Cerebellar nuclear complex (tissue), 1 donor: ENCODE data around the gene CMTM8.

ENCODE experiments used
- DNase-seq, 2 experiments: peaks; one replicate each; lab custom pipeline; 2025; lab: John Stamatoyannopoulos, UW

The CMTM8 gene

GRCh38 chr3:32410367-32411246 lies 172.1 kb downstream of the CMTM8 start:
- no peak for DNase-seq

DNA sequence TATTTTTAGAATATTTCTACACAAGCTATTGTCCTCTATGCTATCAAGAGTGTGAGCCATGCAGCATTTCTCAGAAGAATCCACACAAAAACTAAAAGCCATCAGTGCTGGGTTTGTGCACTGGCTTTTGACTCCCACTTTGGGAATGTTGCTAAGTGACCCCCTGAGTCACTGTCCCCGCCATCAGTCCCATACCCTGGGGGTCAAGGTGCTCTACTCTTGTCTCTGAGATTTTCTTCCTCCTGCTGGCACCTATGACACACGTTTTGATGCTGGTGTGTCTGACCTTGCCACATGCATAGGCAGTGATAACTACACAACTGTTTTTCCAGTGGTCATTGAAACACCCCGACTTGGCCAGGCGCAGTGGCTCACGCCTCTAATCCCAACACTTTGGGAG lies 173.0 kb downstream of the CMTM8 start:
- DNase-seq, result no peak

DNA sequence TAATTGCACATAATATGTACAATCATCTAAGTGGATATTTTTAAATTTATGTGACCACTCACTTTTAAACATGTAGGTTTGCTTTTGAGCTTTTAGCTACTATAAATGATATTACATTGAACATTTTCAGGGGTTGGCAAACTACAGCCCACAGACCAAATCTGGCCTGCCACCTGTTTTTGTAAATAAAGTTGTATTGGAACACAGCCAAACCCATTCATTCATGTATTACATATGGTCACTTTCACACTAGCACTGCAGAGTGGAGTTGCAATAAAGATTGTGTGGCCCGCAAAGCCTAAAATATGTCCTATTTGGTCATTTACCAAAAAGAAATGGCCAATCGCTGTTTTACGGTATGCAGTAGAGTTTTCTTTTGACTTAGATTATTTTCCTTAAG lies 174.4 kb downstream of the CMTM8 start:
- DNase-seq, result no peak

DNA sequence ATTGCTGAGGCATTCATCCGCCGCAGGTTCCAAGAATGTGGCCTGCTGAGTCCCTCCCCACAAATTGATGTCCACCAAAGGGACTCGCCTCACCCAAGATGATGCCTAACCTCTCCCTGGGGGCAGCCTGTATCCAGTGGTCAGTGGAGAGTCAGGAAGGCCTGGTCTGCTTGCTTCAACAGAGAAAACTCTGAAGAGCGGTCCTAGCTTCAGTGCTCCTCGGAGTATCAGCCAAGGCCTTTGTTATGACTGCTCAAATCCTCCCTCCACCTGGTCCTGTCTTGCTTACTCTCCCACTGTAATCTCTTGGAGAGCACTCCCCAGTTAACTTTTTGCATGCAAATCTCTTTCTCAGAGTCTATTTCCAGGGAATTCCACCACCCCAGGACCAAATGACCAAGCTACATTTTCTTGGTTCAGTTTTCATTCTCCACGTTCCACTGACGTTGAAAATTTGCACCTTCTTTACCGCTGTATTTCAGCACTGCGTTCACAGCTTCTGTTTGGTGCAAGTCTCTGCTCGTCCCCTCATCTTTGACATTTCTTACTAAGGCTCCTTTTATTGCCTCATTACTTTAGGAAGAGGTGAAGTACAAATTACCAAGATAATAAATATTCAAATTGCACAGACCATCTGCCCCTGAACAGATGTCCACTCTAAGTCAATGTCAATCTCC lies 175.5 kb downstream of the CMTM8 start:
- DNase-seq, result no peak

DNA sequence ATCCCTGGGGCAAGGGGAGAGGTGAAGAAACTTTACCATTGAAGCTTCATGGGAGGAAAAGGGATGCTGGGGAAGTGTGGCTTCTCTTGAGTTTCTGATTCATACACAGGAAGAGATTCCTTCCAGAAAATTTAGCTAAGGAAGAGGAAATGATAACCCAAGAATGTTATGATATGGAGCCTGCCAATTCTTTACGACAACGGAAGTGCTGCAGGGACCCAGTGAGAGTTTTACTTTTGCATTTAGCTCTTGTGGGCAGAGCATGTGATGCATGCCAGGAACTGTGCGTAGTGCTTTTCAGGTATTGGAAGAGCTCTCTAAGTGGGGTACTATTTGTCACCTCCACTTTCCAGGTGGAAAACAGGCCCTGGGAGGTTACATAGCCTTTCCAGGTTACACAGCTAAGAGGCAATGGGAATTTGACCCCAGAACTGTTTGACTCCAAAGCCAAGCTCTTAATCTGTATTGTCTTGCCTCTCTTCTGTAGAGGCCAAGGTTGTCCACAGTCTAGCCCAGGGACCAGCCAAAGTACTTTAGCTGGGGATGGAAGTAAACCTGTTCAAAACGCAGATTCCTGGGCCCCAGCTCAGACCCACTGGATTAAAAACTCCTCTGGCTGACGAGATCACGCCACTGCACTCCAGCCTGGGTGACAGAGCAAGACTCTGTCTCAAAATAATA lies 176.2 kb downstream of the CMTM8 start:
- DNase-seq, result no peak

GRCh38 chr3:32419742-32420125 lies 181.3 kb downstream of the CMTM8 start:
- no peak for DNase-seq
